OCI-LY7 (cell line): ENCODE results near the gene OR52D1. TPM values are rescaled to one million over a fixed set of nuclear protein-coding genes. Genes with fewer than 3 reads are reported as not detected.

ENCODE experiments used
- BruUV-seq: library from RNA; stranded (reverse); fragments of 400-500 nt; replicated peaks from 2 replicates; lab custom pipeline; 2021; lab: Mats Ljungman, UMichigan
- CTCF ChIA-PET: fragments of 300-600 bp; sonication (Branson Sonifier 250); formaldehyde crosslinking; loops from one replicate; lab custom pipeline; 2022; ENCODE audit warnings: antibody characterized with exemption; ENCODE audit not compliant: unreplicated experiment; lab: Charles Lee
- POLR2A ChIA-PET: fragments of 300-600 bp; sonication (Branson Sonifier 250); formaldehyde crosslinking; loops from one replicate; lab custom pipeline; 2022; ENCODE audit warnings: antibody characterized with exemption; lab: Charles Lee
- DNase-seq: peaks from one replicate; pipeline ENCODE4 v3.0.0-alpha.2; 2015; ENCODE audit warnings: low spot score
- H2AFZ ChIP-seq: fragments of 200-600 bp; sonication (generic), shearing (Covaris generic); 2 replicates; pipeline ENCODE4 v1.6.1; 2014; ENCODE audit warnings: mild to moderate bottlenecking, antibody characterized with exemption, low read length, moderate library complexity
- H3K27ac ChIP-seq: fragments of 200-600 bp; sonication (generic); 2 replicates; pipeline ENCODE4 v1.5.1; 2014; ENCODE audit warnings: mixed run types, low read depth, mild to moderate bottlenecking, moderate library complexity, low read length, inconsistent platforms; ENCODE audit not compliant: poor library complexity, severe bottlenecking
- H3K36me3 ChIP-seq: fragments of 200-600 bp; sonication (generic); 2 replicates; pipeline ENCODE4 v1.6.1; 2014; ENCODE audit warnings: mild to moderate bottlenecking, antibody characterized with exemption, low read length, moderate library complexity, mixed read lengths; ENCODE audit not compliant: insufficient read depth
- H3K4me1 ChIP-seq: fragments of 200-600 bp; sonication (generic); 2 replicates; pipeline ENCODE4 v1.5.1; 2014; ENCODE audit warnings: mild to moderate bottlenecking, low read length; ENCODE audit not compliant: insufficient read depth, poor library complexity, severe bottlenecking
- H3K4me2 ChIP-seq: fragments of 200-600 bp; sonication (generic); 2 replicates; pipeline ENCODE4 v1.6.1; 2014; ENCODE audit warnings: mild to moderate bottlenecking, low read length
- H3K4me3 ChIP-seq: fragments of 200-600 bp; sonication (generic); 2 replicates; pipeline ENCODE4 v1.5.1; 2014; ENCODE audit warnings: mild to moderate bottlenecking, low read depth, low read length; ENCODE audit not compliant: poor library complexity, severe bottlenecking
- H3K79me2 ChIP-seq: fragments of 200-600 bp; sonication (generic); 2 replicates; pipeline ENCODE4 v1.6.1; 2016; ENCODE audit warnings: low read depth, mild to moderate bottlenecking, low read length, moderate library complexity, mixed read lengths; ENCODE audit not compliant: insufficient read depth
- H3K9me2 ChIP-seq: fragments of 200-600 bp; sonication (generic); 2 replicates; pipeline ENCODE4 v1.6.1; 2016; ENCODE audit warnings: mild to moderate bottlenecking, low read length, mixed read lengths; ENCODE audit not compliant: insufficient read depth
- H3K9me3 ChIP-seq: fragments of 200-600 bp; sonication (generic); 2 replicates; pipeline ENCODE4 v1.6.1; 2014; ENCODE audit warnings: mild to moderate bottlenecking, mixed run types, low read length, mixed read lengths
- H4K20me1 ChIP-seq: fragments of 200-600 bp; sonication (generic); 2 replicates; pipeline ENCODE4 v1.6.1; 2014; ENCODE audit warnings: mild to moderate bottlenecking, antibody characterized with exemption, low read length, moderate library complexity, mixed read lengths; ENCODE audit not compliant: insufficient read depth
- EZH2phosphoT487 ChIP-seq: fragments of 200-600 bp; sonication (generic); IDR thresholded peaks from 2 replicates; pipeline ENCODE4 v1.6.1; 2018; ENCODE audit warnings: low read depth, borderline replicate concordance, mild to moderate bottlenecking, mixed run types, antibody characterized with exemption, low read length, moderate library complexity, mixed read lengths
- intact Hi-C: fragments of 100-400 bp; cut with micrococcal nuclease; formaldehyde crosslinking; loops from one replicate; pipeline ENCODE4 v1.10.0; 2022; ENCODE audit not compliant: unreplicated experiment
- total RNA-seq, 2 experiments: library from RNA; depleted of rRNA in 1 of 2; stranded (reverse); fragments of >200 nt in 1 of 2; shearing (Covaris generic) in 1 of 2; gene quantifications; 2 replicates each; pipeline ENCODE4 v1.2.3, GENCODE V29; 2014 to 2022
- TF ChIP-seq, protein P1 (sequence below): fragments of 200-600 bp; sonication (generic); conservative IDR thresholded peaks from 2 replicates; pipeline ENCODE4 v1.5.1; 2014; ENCODE audit warnings: mild to moderate bottlenecking, antibody characterized with exemption, low read length, moderate library complexity, mixed read lengths

OR52D1 gene
- total RNA-seq, 2 experiments from 2014 or later = not detected

DNA sequence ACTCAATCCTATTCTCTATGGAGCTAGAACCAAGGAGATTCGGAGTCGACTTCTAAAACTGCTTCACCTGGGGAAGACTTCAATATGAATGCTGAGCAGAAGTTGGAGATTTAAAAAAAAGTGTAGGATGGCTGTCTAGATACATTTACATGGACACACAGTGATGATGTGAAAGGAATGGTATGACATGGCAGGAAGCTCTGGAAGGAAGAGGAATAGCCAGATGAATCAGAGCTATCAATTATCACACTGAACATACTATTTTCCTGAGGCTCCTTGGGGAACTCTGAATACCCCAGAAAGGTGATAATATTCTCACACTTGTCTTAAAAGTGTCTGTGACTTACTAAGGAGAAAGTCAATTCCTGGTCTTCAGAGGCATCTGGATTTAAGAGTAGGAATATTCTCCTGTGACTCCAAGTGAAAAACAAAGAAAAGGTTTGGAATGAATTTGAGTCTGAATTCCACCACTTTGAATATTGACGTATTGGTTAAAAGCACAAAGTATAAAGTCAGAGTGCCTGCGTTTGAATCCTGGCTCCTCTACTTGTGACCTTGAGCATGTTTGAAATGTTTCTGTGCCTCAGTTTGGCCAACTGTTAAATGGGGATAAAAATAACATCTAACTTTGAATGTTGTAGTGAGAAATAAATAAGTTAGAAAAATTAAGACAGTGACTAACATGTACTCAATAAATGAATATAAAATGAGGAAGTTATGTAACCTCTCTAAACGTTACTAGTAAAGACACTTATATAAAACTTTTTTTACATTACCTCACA, 1.3 kb downstream of the OR52D1 start:
- BruUV-seq = no TSS peak
- H4K20me1 ChIP-seq = no peaks in the 10 kb centered on the region
- H3K9me3 ChIP-seq = no peaks in the 10 kb centered on the region
- H3K79me2 ChIP-seq = no peaks in the 10 kb centered on the region
- no peak overlapping the region for H3K4me2 ChIP-seq
- CTCF ChIA-PET = no interaction called here
- intact Hi-C loops = no loop called here
- DNase-seq = no peak
- POLR2A ChIA-PET = no interaction called here
- no peak for TF ChIP-seq EZH2phosphoT487
- TF ChIP-seq, protein P1, sequence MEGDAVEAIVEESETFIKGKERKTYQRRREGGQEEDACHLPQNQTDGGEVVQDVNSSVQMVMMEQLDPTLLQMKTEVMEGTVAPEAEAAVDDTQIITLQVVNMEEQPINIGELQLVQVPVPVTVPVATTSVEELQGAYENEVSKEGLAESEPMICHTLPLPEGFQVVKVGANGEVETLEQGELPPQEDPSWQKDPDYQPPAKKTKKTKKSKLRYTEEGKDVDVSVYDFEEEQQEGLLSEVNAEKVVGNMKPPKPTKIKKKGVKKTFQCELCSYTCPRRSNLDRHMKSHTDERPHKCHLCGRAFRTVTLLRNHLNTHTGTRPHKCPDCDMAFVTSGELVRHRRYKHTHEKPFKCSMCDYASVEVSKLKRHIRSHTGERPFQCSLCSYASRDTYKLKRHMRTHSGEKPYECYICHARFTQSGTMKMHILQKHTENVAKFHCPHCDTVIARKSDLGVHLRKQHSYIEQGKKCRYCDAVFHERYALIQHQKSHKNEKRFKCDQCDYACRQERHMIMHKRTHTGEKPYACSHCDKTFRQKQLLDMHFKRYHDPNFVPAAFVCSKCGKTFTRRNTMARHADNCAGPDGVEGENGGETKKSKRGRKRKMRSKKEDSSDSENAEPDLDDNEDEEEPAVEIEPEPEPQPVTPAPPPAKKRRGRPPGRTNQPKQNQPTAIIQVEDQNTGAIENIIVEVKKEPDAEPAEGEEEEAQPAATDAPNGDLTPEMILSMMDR = no peak
- no peak overlapping the region for H3K27ac ChIP-seq
- no peaks in the 10 kb centered on the region for H3K9me2 ChIP-seq
- H2AFZ ChIP-seq = no peak overlapping the region
- H3K4me1 ChIP-seq = no peaks in the 10 kb centered on the region
- no peaks in the 10 kb centered on the region for H3K36me3 ChIP-seq
- no peak overlapping the region for H3K4me3 ChIP-seq

DNA sequence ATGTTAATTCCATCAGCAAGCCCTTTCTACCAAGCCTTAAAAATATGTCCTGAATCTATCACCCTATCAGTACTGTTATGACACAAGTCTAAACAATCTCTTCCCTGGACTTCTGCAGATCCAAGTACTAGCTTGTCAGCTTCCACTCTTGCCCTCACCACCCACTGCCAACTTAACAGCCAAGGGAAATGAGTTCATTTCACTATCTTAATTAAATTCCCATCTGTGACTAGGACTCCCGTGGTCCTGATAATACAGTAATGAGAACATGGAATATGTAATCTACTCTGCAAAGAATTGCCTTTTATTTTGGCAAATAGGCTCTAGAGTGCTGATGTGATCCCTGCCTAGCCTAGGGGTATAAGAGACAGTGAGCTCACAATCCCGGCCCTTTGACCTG, 11.2 kb downstream of the OR52D1 start:
- no peak for DNase-seq

DNA sequence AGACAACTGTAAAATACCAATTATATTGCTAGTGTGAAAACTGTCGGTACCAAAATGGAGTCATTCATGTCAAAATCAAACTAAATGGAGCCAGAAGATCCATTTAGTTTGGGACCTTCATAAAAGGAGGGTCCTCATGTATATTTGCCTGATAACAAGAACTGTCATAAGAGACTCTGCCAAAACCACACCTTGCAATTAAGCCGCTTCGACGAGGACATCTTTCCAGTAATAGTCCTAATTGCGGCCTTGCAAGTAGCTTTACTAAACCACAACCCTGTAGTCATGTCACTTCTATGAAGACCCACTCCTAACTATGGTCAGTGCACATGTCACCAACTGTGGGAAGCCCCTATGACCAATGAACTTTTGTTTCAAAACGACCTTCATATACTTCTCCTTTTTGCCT, 11.9 kb downstream of the OR52D1 start:
- no peak overlapping the region for H3K4me3 ChIP-seq
- no peak for TF ChIP-seq EZH2phosphoT487
- TF ChIP-seq, protein P1 = no peak
- H3K79me2 ChIP-seq = no peaks in the 10 kb centered on the region
- no peaks in the 10 kb centered on the region for H4K20me1 ChIP-seq
- no peak overlapping the region for H3K4me2 ChIP-seq
- no peak for DNase-seq
- POLR2A ChIA-PET = no interaction called here
- H3K4me1 ChIP-seq = no peaks in the 10 kb centered on the region
- H3K36me3 ChIP-seq = no peaks in the 10 kb centered on the region
- intact Hi-C loops = no loop called here
- no TSS peak for BruUV-seq
- no peak overlapping the region for H3K27ac ChIP-seq
- H3K9me3 ChIP-seq = no peaks in the 10 kb centered on the region
- no peak overlapping the region for H2AFZ ChIP-seq
- H3K9me2 ChIP-seq = no peaks in the 10 kb centered on the region
- CTCF ChIA-PET = no interaction called here

More for the DNA sequence above, 11.2 kb downstream of the OR52D1 start:
- no peaks in the 10 kb centered on the region for H3K36me3 ChIP-seq
- no peak overlapping the region for H2AFZ ChIP-seq
- ChIA-PET POLR2A (no interaction called here), CTCF (no interaction called here)
- no peak overlapping the region for H3K4me3 ChIP-seq
- no peak overlapping the region for H3K4me2 ChIP-seq
- no peaks in the 10 kb centered on the region for H3K79me2 ChIP-seq
- no peaks in the 10 kb centered on the region for H4K20me1 ChIP-seq
- H3K9me3 ChIP-seq = no peaks in the 10 kb centered on the region
- no TSS peak for BruUV-seq
- TF ChIP-seq, protein P1 = no peak
- no peak for TF ChIP-seq EZH2phosphoT487
- H3K27ac ChIP-seq = no peak overlapping the region
- no peaks in the 10 kb centered on the region for H3K9me2 ChIP-seq
- H3K4me1 ChIP-seq = no peaks in the 10 kb centered on the region
- intact Hi-C loops = no loop called here
